PC-9 (cell line): Measurements from ENCODE around the gene ITIH2. TPM values are rescaled to one million over a fixed set of nuclear protein-coding genes. Genes with fewer than 3 reads are reported as not detected.
"Not testable (repeated sequence)": the region's sequence is repeated elsewhere in the genome, so short reads cannot be mapped to it uniquely, and the experiment has no call there.

ENCODE experiments used
- BruUV-seq: library from RNA; stranded (reverse); fragments of 400-500 nt; replicated peaks from 2 replicates; lab custom pipeline; 2021; lab: Mats Ljungman, UMichigan
- CTCF ChIA-PET: fragments of 300-600 bp; sonication (Branson Sonifier 250); formaldehyde crosslinking; loops from one replicate; lab custom pipeline; 2022; ENCODE audit warnings: antibody characterized with exemption; lab: Charles Lee
- POLR2A ChIA-PET: fragments of 300-600 bp; sonication (Branson Sonifier 250); formaldehyde crosslinking; loops from one replicate; lab custom pipeline; 2022; ENCODE audit warnings: antibody characterized with exemption; ENCODE audit not compliant: unreplicated experiment; lab: Charles Lee
- DNase-seq, 2 experiments: peaks; one replicate each; pipeline versions ENCODE4 v3.0.0 to v3.0.0-alpha.2; 2015 to 2022; ENCODE audit warnings: mixed read lengths in 1 of 2
- H2AFZ ChIP-seq: fragments of 200-600 bp; sonication (generic); 2 replicates; pipeline ENCODE4 v1.8.1; 2017; ENCODE audit warnings: antibody characterized with exemption
- H3F3A ChIP-seq: fragments of 200-600 bp; sonication (generic); 2 replicates; pipeline ENCODE4 v1.8.1; 2017; ENCODE audit warnings: antibody characterized with exemption, mild to moderate bottlenecking, low read depth; ENCODE audit not compliant: insufficient read depth
- H3K27ac ChIP-seq: fragments of 200-600 bp; sonication (generic); 2 replicates; pipeline ENCODE4 v1.6.1; 2016; ENCODE audit warnings: mixed run types
- H3K27me3 ChIP-seq: fragments of 200-600 bp; sonication (generic); 2 replicates; pipeline ENCODE4 v1.6.1; 2016; ENCODE audit warnings: low read depth, mixed run types; ENCODE audit not compliant: insufficient read depth
- H3K36me3 ChIP-seq: fragments of 200-600 bp; sonication (generic); 2 replicates; pipeline ENCODE4 v1.6.1; 2016; ENCODE audit warnings: low read depth, mixed run types
- H3K4me1 ChIP-seq: fragments of 200-600 bp; sonication (generic); replicated peaks from 2 replicates; pipeline ENCODE4 v1.6.1; 2016; ENCODE audit warnings: mixed run types; ENCODE audit not compliant: insufficient read depth
- H3K4me2 ChIP-seq: fragments of 200-600 bp; sonication (generic); 2 replicates; pipeline ENCODE4 v1.6.1; 2017; ENCODE audit warnings: mixed run types
- H3K4me3 ChIP-seq: fragments of 200-600 bp; sonication (generic); 2 replicates; pipeline ENCODE4 v1.6.1; 2016; ENCODE audit warnings: mixed run types
- H3K79me2 ChIP-seq: fragments of 200-600 bp; sonication (generic); 2 replicates; pipeline ENCODE4 v1.6.1; 2017; ENCODE audit warnings: low read depth, mixed run types
- H3K9me2 ChIP-seq: fragments of 200-600 bp; sonication (generic); 2 replicates; pipeline ENCODE4 v1.8.1; 2017; ENCODE audit warnings: mild to moderate bottlenecking; ENCODE audit not compliant: insufficient read depth
- H3K9me3 ChIP-seq: fragments of 200-600 bp; sonication (generic); 2 replicates; pipeline ENCODE4 v1.8.1; 2016; ENCODE audit warnings: low read depth; ENCODE audit not compliant: insufficient read depth
- H4K20me1 ChIP-seq: fragments of 200-600 bp; sonication (generic); 2 replicates; pipeline ENCODE4 v1.8.1; 2017; ENCODE audit not compliant: insufficient read depth
- CTCF ChIP-seq: fragments of 200-600 bp; sonication (generic); conservative IDR thresholded peaks from 2 replicates; pipeline ENCODE4 v1.6.1; 2017; ENCODE audit warnings: mixed run types, antibody characterized with exemption, mild to moderate bottlenecking, moderate library complexity
- EZH2 ChIP-seq: fragments of 200-600 bp; sonication (generic); IDR thresholded peaks from 2 replicates; pipeline ENCODE4 v1.8.0; 2017; ENCODE audit warnings: antibody characterized with exemption, low read depth
- intact Hi-C: fragments of 100-400 bp; cut with micrococcal nuclease; formaldehyde crosslinking; loops from one replicate; pipeline ENCODE4 v1.10.0; 2022; ENCODE audit not compliant: unreplicated experiment
- total RNA-seq: library from RNA; stranded (reverse); gene quantifications from 2 replicates; pipeline ENCODE4 v1.2.3, GENCODE V29; 2021

ITIH2 gene
- total RNA-seq, 1 experiment from 2014 or later: not detected

GRCh38 chr10:7776777-7777176, 73.7 kb downstream of the ITIH2 start:
- H3K4me1 ChIP-seq: no peaks in the 10 kb centered on the region
- H3K9me3 ChIP-seq: no peaks in the 10 kb centered on the region
- no peaks in the 10 kb centered on the region for H3K79me2 ChIP-seq
- no peak overlapping the region for H3K27ac ChIP-seq
- H3K36me3 ChIP-seq: peaks cover 5% of the 10 kb centered on the region; the same call in 1 of the 2 replicates
- BruUV-seq: no TSS peak
- POLR2A ChIA-PET: no interaction called here
- no peak overlapping the region for H2AFZ ChIP-seq
- TF ChIP-seq CTCF (no peak), EZH2 (no peak)
- intact Hi-C loops: no loop called here
- no peaks in the 10 kb centered on the region for H3K9me2 ChIP-seq
- H3K4me3 ChIP-seq: no peak overlapping the region
- H3K27me3 ChIP-seq: no peaks in the 10 kb centered on the region
- no peak overlapping the region for H3K4me2 ChIP-seq
- no peaks in the 10 kb centered on the region for H4K20me1 ChIP-seq
- no peaks in the 10 kb centered on the region for H3F3A ChIP-seq
- CTCF ChIA-PET: no interaction called here
- DNase-seq: no peak

GRCh38 chr10:7782194-7782593, 79.1 kb downstream of the ITIH2 start:
- H3K4me2 ChIP-seq, intact Hi-C loops, H3K9me2 ChIP-seq, H3K27ac ChIP-seq, BruUV-seq, CTCF ChIA-PET, H3K9me3 ChIP-seq, DNase-seq, H4K20me1 ChIP-seq, H2AFZ ChIP-seq, H3K4me1 ChIP-seq, POLR2A ChIA-PET, H3K4me3 ChIP-seq, H3F3A ChIP-seq, H3K27me3 ChIP-seq, H3K36me3 ChIP-seq: not testable (repeated sequence)
- H3K79me2 ChIP-seq: peaks cover 36% of the 10 kb centered on the region

- peaks cover 77% of the 10 kb centered on the region for H3K79me2 ChIP-seq
- H4K20me1 ChIP-seq: peaks cover 9% of the 10 kb centered on the region
- CTCF ChIA-PET: no interaction called here
- intact Hi-C loops: no loop called here
- H3K4me3 ChIP-seq: peak overlapping the region; percentile 80; the same call in 1 of the 2 replicates
- DNase-seq: no peak
- no peak overlapping the region for H2AFZ ChIP-seq
- TF ChIP-seq CTCF (no peak), EZH2 (no peak)
- H3F3A ChIP-seq: no peaks in the 10 kb centered on the region
- H3K9me3 ChIP-seq: no peaks in the 10 kb centered on the region
- H3K4me1 ChIP-seq: peaks cover 10% of the 10 kb centered on the region
- POLR2A ChIA-PET: no interaction called here
- no peak overlapping the region for H3K27ac ChIP-seq
- H3K4me2 ChIP-seq: peak overlapping the region; percentile 79
- no TSS peak for BruUV-seq
- no peaks in the 10 kb centered on the region for H3K27me3 ChIP-seq
- H3K36me3 ChIP-seq: 0 out of 2 replicates have a peak, but pooled peaks cover under 1% of the 10 kb centered on the region
- H3K9me2 ChIP-seq: no peaks in the 10 kb centered on the region
Observed at GRCh38 chr10:7786430-7786829, 83.3 kb downstream of the ITIH2 start.
